CD8-positive, alpha-beta memory T cell (primary cell): ENCODE data around the gene ZNF585A. TPM values are rescaled to one million over a fixed set of nuclear protein-coding genes. Genes with fewer than 3 reads are reported as not detected.
A peak's percentile ranks its signal among the peaks of the same experiment; 100 is the strongest.

ENCODE experiments used
- CTCF ChIA-PET: fragments of 350-600 bp; sonication (Branson Sonifier 250); formaldehyde crosslinking; loops from one replicate; lab custom pipeline; 2021; ENCODE audit warnings: antibody characterized with exemption; lab: Charles Lee
- POLR2A ChIA-PET: fragments of 350-600 bp; sonication (Branson Sonifier 250); formaldehyde crosslinking; loops from one replicate; lab custom pipeline; 2021; ENCODE audit warnings: antibody characterized with exemption; lab: Charles Lee
- DNase-seq, 5 donors: peaks; one replicate each; pipeline versions ENCODE4 v3.0.0 to v3.0.0-alpha.2; 2020 to 2022; ENCODE audit warnings: mixed read lengths in 1 of 5
- H3K27ac ChIP-seq: one replicate; pipeline ENCODE4 v1.7.0; 2013; ENCODE audit warnings: low read depth, mild to moderate bottlenecking, low read length, moderate library complexity
- H3K27me3 ChIP-seq: 2 replicates; pipeline ENCODE4 v1.7.0; 2013; ENCODE audit warnings: low read length, mild to moderate bottlenecking; ENCODE audit not compliant: insufficient read depth, poor library complexity, severe bottlenecking
- H3K36me3 ChIP-seq: 2 replicates; pipeline ENCODE4 v1.7.0; 2013; ENCODE audit warnings: mild to moderate bottlenecking, low read length, moderate library complexity; ENCODE audit not compliant: insufficient read depth
- H3K4me1 ChIP-seq: 2 replicates; pipeline ENCODE4 v1.7.0; 2013; ENCODE audit warnings: mild to moderate bottlenecking, low read length, moderate library complexity; ENCODE audit not compliant: insufficient read depth
- H3K4me3 ChIP-seq: 2 replicates; pipeline ENCODE4 v1.7.0; 2013; ENCODE audit warnings: mild to moderate bottlenecking, low read length
- H3K9me3 ChIP-seq: 2 replicates; pipeline ENCODE4 v1.7.0; 2013; ENCODE audit warnings: mild to moderate bottlenecking, low read length
- H3K27ac Mint-ChIP-seq, 8 donors: one replicate each; pipeline ENCODE4 v1.8.0; 2020 to 2021; ENCODE audit warnings: mixed read lengths in 8 of 8, mild to moderate bottlenecking in 6 of 8, inconsistent platforms in 3 of 8, moderate library complexity in 3 of 8
- H3K27me3 Mint-ChIP-seq, 2 donors: one replicate each; pipeline ENCODE4 v1.8.0; 2020 to 2021; ENCODE audit warnings: mixed read lengths in 2 of 2, mild to moderate bottlenecking in 1 of 2, moderate library complexity in 1 of 2
- H3K36me3 Mint-ChIP-seq, 3 donors: one replicate each; pipeline ENCODE4 v1.8.0; 2020 to 2021; ENCODE audit warnings: mixed read lengths in 3 of 3, inconsistent platforms in 1 of 3, mild to moderate bottlenecking in 1 of 3
- H3K4me1 Mint-ChIP-seq, 3 donors: one replicate each; pipeline ENCODE4 v1.8.0; 2020 to 2021; ENCODE audit warnings: mixed read lengths in 3 of 3, inconsistent platforms in 1 of 3, mild to moderate bottlenecking in 1 of 3
- H3K4me3 Mint-ChIP-seq, 7 donors: one replicate each; pipeline ENCODE4 v1.8.0; 2020 to 2021; ENCODE audit warnings: mixed read lengths in 7 of 7, mild to moderate bottlenecking in 6 of 7, moderate library complexity in 4 of 7, inconsistent platforms in 2 of 7
- H3K9me3 Mint-ChIP-seq, 5 donors: one replicate each; pipeline ENCODE4 v1.8.0; 2020 to 2022; ENCODE audit warnings: mixed read lengths in 5 of 5, mild to moderate bottlenecking in 3 of 5, moderate library complexity in 2 of 5, inconsistent platforms in 1 of 5
- polyA plus RNA-seq: library from polyadenylated mRNA; unstranded; fragments of 300-500 nt; fragmentation: Illumina TruSeq; gene quantifications from one replicate; pipeline ENCODE4 v1.2.3, GENCODE V29; 2021
- total RNA-seq, 2 experiments: library from RNA; stranded (reverse); gene quantifications; one replicate each; pipeline ENCODE4 v1.2.3, GENCODE V29; 2021

ZNF585A gene
- 10 to 100 TPM in 1 of 2 experiments, 1 to 10 TPM in 1; 9.5 to 10.9 TPM for total RNA-seq
- 52.7 TPM for polyA plus RNA-seq

GRCh38 chr19:37172368-37173366 lies at the start of gene ZNF585A:
TSS of gene ZNF585A (minus strand) at chr19:37172695. CDS start at chr19:37169910, 2,785 bp downstream.
- peaks cover 10% of the 10 kb centered on the region for H3K4me1 ChIP-seq
- ChIA-PET CTCF (interaction anchor here (1.6 kb wide), 1 partner anchor 322 kb away, joined by 5 read pairs; no protein-coding TSS in a partner anchor), POLR2A (interaction anchor here (0.6 to 2.4 kb wide), 3 partner anchors 38 to 95 kb away, joined by 3 to 6 read pairs (median 5); partner anchors contain the start of genes ZNF383, ZNF420 and ZNF585B)
- H3K27me3 ChIP-seq, result no peaks in the 10 kb centered on the region
- H3K9me3 Mint-ChIP-seq, result peaks cover 17 to 50% (median 26%) of the 10 kb centered on the region in 5 donors
- peaks cover 9 to 17% (median 14%) of the 10 kb centered on the region in 3 donors for H3K4me1 Mint-ChIP-seq
- peak within 1 kb of the TSS in 1 of 8 donors; percentile 60 for H3K27ac Mint-ChIP-seq
- peaks cover 18 to 43% (median 30%) of the 10 kb centered on the region in 3 donors for H3K36me3 Mint-ChIP-seq
- peaks cover 4% of the 10 kb centered on the region for H3K9me3 ChIP-seq
- peak within 1 kb of the TSS; percentile 92 for H3K4me3 ChIP-seq
- H3K27me3 Mint-ChIP-seq, result no peaks in the 10 kb centered on the region
- peaks cover 11% of the 10 kb centered on the region for H3K36me3 ChIP-seq
- peak within 1 kb of the TSS; percentile 74 for H3K27ac ChIP-seq
- DNase-seq, result peak; percentile 82 to 95 (median 88)
- peak within 1 kb of the TSS in 4 of 7 donors; percentile 9 to 44 (median 34) for H3K4me3 Mint-ChIP-seq

GRCh38 chr19:37221136-37221535 lies 48.6 kb upstream of the ZNF585A start:
- H3K36me3 ChIP-seq, result peaks cover 25% of the 10 kb centered on the region
- Mint-ChIP-seq H3K4me1 (peaks cover 34 to 46% (median 46%) of the 10 kb centered on the region in 3 donors), H3K27ac (no peak overlapping the region), H3K27me3 (no peaks in the 10 kb centered on the region), H3K4me3 (peak overlapping the region in 1 of 7 donors; percentile 72), H3K9me3 (peaks cover 0 to 11% (median 2%) of the 10 kb centered on the region in 5 donors), H3K36me3 (peaks cover 16 to 54% (median 32%) of the 10 kb centered on the region in 3 donors)
- peaks cover 15% of the 10 kb centered on the region for H3K4me1 ChIP-seq
- POLR2A ChIA-PET, result no interaction called here
- no peaks in the 10 kb centered on the region for H3K27me3 ChIP-seq
- H3K27ac ChIP-seq, result no peak overlapping the region
- H3K4me3 ChIP-seq, result no peak overlapping the region
- no peaks in the 10 kb centered on the region for H3K9me3 ChIP-seq
- CTCF ChIA-PET, result interaction anchor here (0.7 kb wide), 1 partner anchor 36 kb away, joined by 3 read pairs; no protein-coding TSS in a partner anchor
- no peak for DNase-seq

- H3K27ac Mint-ChIP-seq, result peak overlapping the region in 1 of 8 donors; percentile 50
- peaks cover 20% of the 10 kb centered on the region for H3K36me3 ChIP-seq
- H3K9me3 Mint-ChIP-seq, result peaks cover 0 to 9% (median 2%) of the 10 kb centered on the region in 5 donors
- no peaks in the 10 kb centered on the region for H3K27me3 ChIP-seq
- peaks cover 15% of the 10 kb centered on the region for H3K4me1 ChIP-seq
- no peak overlapping the region for H3K27ac ChIP-seq
- peak overlapping the region in 1 of 7 donors; percentile 88 for H3K4me3 Mint-ChIP-seq
- ChIA-PET POLR2A (no interaction called here), CTCF (no interaction called here)
- no peaks in the 10 kb centered on the region for H3K9me3 ChIP-seq
- no peaks in the 10 kb centered on the region for H3K27me3 Mint-ChIP-seq
- DNase-seq, result no peak
- H3K4me3 ChIP-seq, result no peak overlapping the region
- H3K4me1 Mint-ChIP-seq, result peaks cover 37 to 46% (median 43%) of the 10 kb centered on the region in 3 donors
- peaks cover 12 to 49% (median 30%) of the 10 kb centered on the region in 3 donors for H3K36me3 Mint-ChIP-seq
Measured at GRCh38 chr19:37220383-37220782, 47.9 kb upstream of the ZNF585A start.

- H3K36me3 Mint-ChIP-seq, result peaks cover 10 to 40% (median 26%) of the 10 kb centered on the region in 3 donors
- Histone ChIP-seq H3K4me3 (peak overlapping the region; percentile 98), H3K36me3 (peaks cover 16% of the 10 kb centered on the region), H3K27me3 (no peaks in the 10 kb centered on the region), H3K27ac (peak overlapping the region; percentile 89), H3K4me1 (peaks cover 15% of the 10 kb centered on the region), H3K9me3 (no peaks in the 10 kb centered on the region)
- POLR2A ChIA-PET, result no interaction called here
- H3K27ac Mint-ChIP-seq, result peak overlapping the region; percentile 84 to 99 (median 96)
- peaks cover 37 to 46% (median 43%) of the 10 kb centered on the region in 3 donors for H3K4me1 Mint-ChIP-seq
- H3K4me3 Mint-ChIP-seq, result peak overlapping the region; percentile 85 to 99 (median 95)
- H3K9me3 Mint-ChIP-seq, result peaks cover 0 to 7% (median 0%) of the 10 kb centered on the region in 5 donors
- CTCF ChIA-PET, result interaction anchor here (1.0 kb wide), 1 partner anchor 12 kb away, joined by 3 read pairs; no protein-coding TSS in a partner anchor
- H3K27me3 Mint-ChIP-seq, result no peaks in the 10 kb centered on the region
- no peak for DNase-seq
Measured at GRCh38 chr19:37218592-37218935, 46.1 kb upstream of the ZNF585A start.

- Mint-ChIP-seq H3K4me1 (peaks cover 35 to 43% (median 41%) of the 10 kb centered on the region in 3 donors), H3K4me3 (peak within 1 kb of the TSS; percentile 85 to 99 (median 95)), H3K36me3 (peaks cover 10 to 37% (median 24%) of the 10 kb centered on the region in 3 donors), H3K27ac (peak within 1 kb of the TSS; percentile 84 to 99 (median 96)), H3K27me3 (no peaks in the 10 kb centered on the region), H3K9me3 (peaks cover 0 to 5% (median 0%) of the 10 kb centered on the region in 5 donors)
- H3K9me3 ChIP-seq, result no peaks in the 10 kb centered on the region
- H3K27me3 ChIP-seq, result no peaks in the 10 kb centered on the region
- peak within 1 kb of the TSS; percentile 89 for H3K27ac ChIP-seq
- POLR2A ChIA-PET, result interaction anchor here (0.8 to 1.2 kb wide), 6 partner anchors 45 to 839 kb away, joined by 3 to 5 read pairs (median 4); partner anchors contain the start of genes ZFP14, ZNF260, ZNF382 and ZNF540
- H3K4me1 ChIP-seq, result peaks cover 15% of the 10 kb centered on the region
- peak within 1 kb of the TSS; percentile 98 for H3K4me3 ChIP-seq
- peak; percentile 66 to 86 (median 82) for DNase-seq
- H3K36me3 ChIP-seq, result peaks cover 14% of the 10 kb centered on the region
- CTCF ChIA-PET, result interaction anchor here (1.3 kb wide), 1 partner anchor 10 kb away, joined by 6 read pairs; no protein-coding TSS in a partner anchor
Measured at GRCh38 chr19:37217775-37218591, 45.5 kb upstream of the ZNF585A start, which contains the start of gene ZNF383. TSS of gene ZNF383 (plus strand) at chr19:37218214. CDS start at chr19:37230454, 12,240 bp downstream.

GRCh38 chr19:37217480-37217774 lies 44.9 kb upstream of the ZNF585A start:
- H3K27ac Mint-ChIP-seq, result peak overlapping the region; percentile 84 to 99 (median 96)
- peaks cover 6 to 31% (median 19%) of the 10 kb centered on the region in 3 donors for H3K36me3 Mint-ChIP-seq
- no peaks in the 10 kb centered on the region for H3K27me3 Mint-ChIP-seq
- peaks cover 35 to 37% (median 36%) of the 10 kb centered on the region in 3 donors for H3K4me1 Mint-ChIP-seq
- H3K9me3 ChIP-seq, result no peaks in the 10 kb centered on the region
- H3K4me3 Mint-ChIP-seq, result peak overlapping the region; percentile 85 to 99 (median 95)
- H3K36me3 ChIP-seq, result peaks cover 9% of the 10 kb centered on the region
- H3K27me3 ChIP-seq, result no peaks in the 10 kb centered on the region
- peaks cover 15% of the 10 kb centered on the region for H3K4me1 ChIP-seq
- H3K4me3 ChIP-seq, result peak overlapping the region; percentile 98
- peaks cover 0 to 2% (median 0%) of the 10 kb centered on the region in 5 donors for H3K9me3 Mint-ChIP-seq
- ChIA-PET POLR2A (interaction anchor here (0.8 to 1.2 kb wide), 5 partner anchors 45 to 839 kb away, joined by 3 to 5 read pairs (median 4); partner anchors contain the start of genes ZFP14, ZNF260, ZNF382 and ZNF540), CTCF (interaction anchor here (1.3 kb wide), 1 partner anchor 9 kb away, joined by 6 read pairs; no protein-coding TSS in a partner anchor)
- DNase-seq, result no peak
- H3K27ac ChIP-seq, result peak overlapping the region; percentile 89

- Histone ChIP-seq H3K27ac (no peak overlapping the region), H3K4me1 (no peaks in the 10 kb centered on the region), H3K9me3 (peaks cover 6% of the 10 kb centered on the region), H3K36me3 (peaks cover 9% of the 10 kb centered on the region), H3K27me3 (no peaks in the 10 kb centered on the region), H3K4me3 (no peak overlapping the region)
- H3K4me1 Mint-ChIP-seq, result no peaks in the 10 kb centered on the region
- H3K27me3 Mint-ChIP-seq, result no peaks in the 10 kb centered on the region
- no peak overlapping the region for H3K27ac Mint-ChIP-seq
- no peak for DNase-seq
- no peak overlapping the region for H3K4me3 Mint-ChIP-seq
- ChIA-PET POLR2A (no interaction called here), CTCF (no interaction called here)
- peaks cover 19 to 63% (median 41%) of the 10 kb centered on the region in 5 donors for H3K9me3 Mint-ChIP-seq
- peaks cover 35 to 83% (median 74%) of the 10 kb centered on the region in 3 donors for H3K36me3 Mint-ChIP-seq
Measured at GRCh38 chr19:37197768-37198167, 25.3 kb upstream of the ZNF585A start.
